SK-N-SH (cell line): ENCODE data around the gene TUBGCP5.

Experiments used
- CTCF ChIP-seq: fragments of 200-600 bp; sonication (generic); IDR thresholded peaks from 2 replicates; pipeline ENCODE4 v1.6.1; 2017; ENCODE audit warnings: antibody characterized with exemption, mild to moderate bottlenecking, moderate library complexity
- GABPA ChIP-seq: IDR thresholded peaks from 2 replicates; pipeline ENCODE4 v1.4.0; 2012; ENCODE audit warnings: low read depth, mild to moderate bottlenecking
- NFIC ChIP-seq: IDR thresholded peaks from 2 replicates; pipeline ENCODE4 v1.4.0; 2012; ENCODE audit warnings: borderline replicate concordance

GRCh38 chr15:23052522-23052921 is 13.2 kb upstream of the TUBGCP5 start:
- TF ChIP-seq NFIC (no peak), GABPA (no peak), CTCF (no peak)
